Activated T-helper 1 cell treated with Interleukin-2 at 50 U/mL for 16 hours (primary cell): ENCODE data around the gene GAS2L2.
"Not testable (repeated sequence)": the region's sequence is repeated elsewhere in the genome, so short reads cannot be mapped to it uniquely, and the experiment has no call there.

Experiments used
- DNase-seq: peaks from one replicate; pipeline ENCODE4 v3.0.0-alpha.2; 2020; ENCODE audit warnings: low read depth

GAS2L2 gene

GRCh38 chr17:35726953-35727460, 26.0 kb downstream of the GAS2L2 start:
- no peak for DNase-seq

- DNase-seq: no peak
Measured at GRCh38 chr17:35726127-35726952, 26.7 kb downstream of the GAS2L2 start.

- DNase-seq: no peak
Measured at GRCh38 chr17:35725802-35726126, 27.3 kb downstream of the GAS2L2 start.

- no peak for DNase-seq
Measured at GRCh38 chr17:35725058-35725457, 28.0 kb downstream of the GAS2L2 start.

GRCh38 chr17:35723735-35724134, 29.3 kb downstream of the GAS2L2 start:
- no peak for DNase-seq

- DNase-seq: no peak
Measured at GRCh38 chr17:35717475-35717874, 35.6 kb downstream of the GAS2L2 start.

GRCh38 chr17:35716897-35717465, 36.1 kb downstream of the GAS2L2 start:
- no peak for DNase-seq

- no peak for DNase-seq
Measured at GRCh38 chr17:35716173-35716572, 36.9 kb downstream of the GAS2L2 start.

GRCh38 chr17:35715416-35715815, 37.6 kb downstream of the GAS2L2 start:
- DNase-seq: no peak

- DNase-seq: no peak
Measured at GRCh38 chr17:35714988-35715387, 38.1 kb downstream of the GAS2L2 start.

- DNase-seq: no peak
Measured at GRCh38 chr17:35713069-35713728, 39.8 kb downstream of the GAS2L2 start.

- DNase-seq: no peak
Measured at GRCh38 chr17:35710950-35711349, 42.1 kb downstream of the GAS2L2 start.

GRCh38 chr17:35709874-35710273, 43.2 kb downstream of the GAS2L2 start:
- no peak for DNase-seq

- DNase-seq: no peak
Measured at GRCh38 chr17:35708951-35709350, 44.1 kb downstream of the GAS2L2 start.

- DNase-seq: no peak
Measured at GRCh38 chr17:35708149-35708548, 44.9 kb downstream of the GAS2L2 start.

GRCh38 chr17:35705705-35706104, 47.3 kb downstream of the GAS2L2 start:
- no peak for DNase-seq

GRCh38 chr17:35705230-35705629, 47.8 kb downstream of the GAS2L2 start:
- no peak for DNase-seq

- DNase-seq: not testable (repeated sequence)
Measured at GRCh38 chr17:35703308-35703707, 49.7 kb downstream of the GAS2L2 start.

GRCh38 chr17:35701491-35701890, 51.5 kb downstream of the GAS2L2 start:
- DNase-seq: no peak

GRCh38 chr17:35700150-35700549, 52.9 kb downstream of the GAS2L2 start:
- no peak for DNase-seq

GRCh38 chr17:35698800-35699199, 54.2 kb downstream of the GAS2L2 start:
- DNase-seq: no peak

GRCh38 chr17:35695613-35696012, 57.4 kb downstream of the GAS2L2 start:
- no peak for DNase-seq

- DNase-seq: no peak
Measured at GRCh38 chr17:35694906-35695305, 58.1 kb downstream of the GAS2L2 start.
